ENCODE results near the gene RAB3C.

RAB3C gene

GRCh38 chr5:58834242-58835225 is 251.7 kb downstream of the RAB3C start:
- in situ Hi-C loops (cut with MboI; ENCODE audit: low sequenced_read_pairs): loop anchor here (25.0 kb wide), 1 partner anchor 322 kb away; no protein-coding TSS in a partner anchor
- H3K36me3 ChIP-seq (replicated peaks): no peaks in the 10 kb centered on the region

DNA sequence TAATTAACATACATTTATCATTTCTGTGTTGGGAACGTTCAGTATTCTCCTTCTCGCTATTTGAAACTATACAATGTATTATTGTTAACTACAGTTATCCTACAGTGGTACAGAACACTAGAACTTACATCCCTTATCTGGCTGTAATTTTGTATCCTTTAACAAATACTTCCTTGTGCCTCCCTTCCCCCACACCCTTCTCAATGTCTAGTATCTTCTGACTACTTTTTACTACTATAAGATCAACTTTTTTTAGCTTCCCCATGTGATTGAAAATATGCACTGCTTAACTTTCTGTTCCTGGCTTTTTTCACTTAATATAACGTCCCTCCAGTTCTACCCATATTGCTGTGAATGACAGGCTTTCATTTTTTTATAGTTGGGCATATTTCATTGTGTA is 253.5 kb downstream of the RAB3C start:
- no peak overlapping the region for H3K4me3 ChIP-seq
- in situ Hi-C loops (cut with MboI; ENCODE audit: low sequenced_read_pairs): loop anchor here (25.0 kb wide), 1 partner anchor 324 kb away; no protein-coding TSS in a partner anchor
- no peak for DNase-seq (ENCODE audit: low spot score in 2 of 2)

More at GRCh38 chr5:58834242-58835225, 251.7 kb downstream of the RAB3C start:
- H3K4me1 ChIP-seq: no peaks in the 10 kb centered on the region
- H3K4me3 ChIP-seq: no peak overlapping the region
- H3K27me3 ChIP-seq (ENCODE audit: low read depth): no peaks in the 10 kb centered on the region
- DNase-seq (ENCODE audit: low spot score in 2 of 2): no peak
- no peaks in the 10 kb centered on the region for H3K9me3 ChIP-seq

DNA sequence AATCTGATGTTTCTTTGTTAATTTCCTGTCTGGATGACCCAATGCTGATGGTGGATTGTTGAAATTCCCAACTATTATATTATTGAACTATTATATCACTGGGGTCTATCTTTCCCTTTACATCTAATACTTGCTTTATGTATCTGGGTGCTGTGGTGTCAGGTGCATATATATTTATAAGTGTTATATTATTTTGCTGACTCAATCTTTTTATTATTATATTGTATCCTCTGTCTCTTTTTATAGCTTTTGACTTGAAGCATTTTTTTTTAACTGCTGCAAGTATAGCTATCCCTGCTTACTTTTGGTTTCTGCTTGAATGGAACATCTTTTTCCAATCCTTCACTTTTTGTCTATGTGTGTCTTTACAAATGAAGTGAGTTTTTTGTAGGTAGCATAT is 255.9 kb downstream of the RAB3C start:
- no peak for DNase-seq (ENCODE audit: low spot score in 2 of 2)
- Histone ChIP-seq H3K9me3 (no peaks in the 10 kb centered on the region), H3K36me3 (replicated peaks) (no peaks in the 10 kb centered on the region), H3K4me3 (no peak overlapping the region), H3K4me1 (no peaks in the 10 kb centered on the region), H3K27me3 (ENCODE audit: low read depth) (no peaks in the 10 kb centered on the region)
- in situ Hi-C loops (cut with MboI; ENCODE audit: low sequenced_read_pairs): loop anchor here (25.0 kb wide), 1 partner anchor 326 kb away; no protein-coding TSS in a partner anchor

More for the DNA sequence above, 253.5 kb downstream of the RAB3C start:
- H3K36me3 ChIP-seq (replicated peaks): no peaks in the 10 kb centered on the region
- no peaks in the 10 kb centered on the region for H3K27me3 ChIP-seq (ENCODE audit: low read depth)
- no peaks in the 10 kb centered on the region for H3K4me1 ChIP-seq
- H3K9me3 ChIP-seq: no peaks in the 10 kb centered on the region

DNA sequence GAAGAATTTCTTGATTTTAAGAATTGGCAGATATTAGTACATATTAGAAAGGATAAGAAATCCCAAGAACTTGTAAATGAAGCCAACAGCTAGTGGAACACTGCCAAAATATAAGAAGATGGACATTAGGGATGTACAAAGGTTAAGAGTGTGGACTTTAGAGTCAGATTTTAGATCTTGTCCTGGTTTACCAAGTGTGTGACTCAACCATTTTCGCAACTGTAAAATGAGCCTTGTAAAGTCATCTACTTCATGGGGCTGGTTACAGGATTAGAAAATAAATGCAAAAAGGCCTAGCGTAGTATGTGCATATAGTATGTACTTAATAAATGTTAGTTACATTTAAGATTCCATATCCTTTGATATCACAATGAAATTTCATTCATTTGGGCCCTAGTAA is 260.0 kb downstream of the RAB3C start:
- H3K27me3 ChIP-seq (ENCODE audit: low read depth): no peaks in the 10 kb centered on the region
- no peak for DNase-seq (ENCODE audit: low spot score in 2 of 2)
- no peaks in the 10 kb centered on the region for H3K36me3 ChIP-seq (replicated peaks)
- H3K9me3 ChIP-seq: no peaks in the 10 kb centered on the region
- H3K4me1 ChIP-seq: no peaks in the 10 kb centered on the region
- in situ Hi-C loops (cut with MboI; ENCODE audit: low sequenced_read_pairs): loop anchor here (25.0 kb wide), 1 partner anchor 331 kb away; no protein-coding TSS in a partner anchor
- H3K4me3 ChIP-seq: no peak overlapping the region

- Histone ChIP-seq H3K4me3 (no peak overlapping the region), H3K36me3 (replicated peaks) (no peaks in the 10 kb centered on the region), H3K27me3 (ENCODE audit: low read depth) (no peaks in the 10 kb centered on the region), H3K9me3 (no peaks in the 10 kb centered on the region), H3K4me1 (no peaks in the 10 kb centered on the region)
- in situ Hi-C loops (cut with MboI; ENCODE audit: low sequenced_read_pairs): loop anchor here (25.0 kb wide), 1 partner anchor 332 kb away; no protein-coding TSS in a partner anchor
- DNase-seq (ENCODE audit: low spot score in 2 of 2): no peak
These were observed 261.5 kb downstream of the RAB3C start for GRCh38 chr5:58844395-58844794.

DNA sequence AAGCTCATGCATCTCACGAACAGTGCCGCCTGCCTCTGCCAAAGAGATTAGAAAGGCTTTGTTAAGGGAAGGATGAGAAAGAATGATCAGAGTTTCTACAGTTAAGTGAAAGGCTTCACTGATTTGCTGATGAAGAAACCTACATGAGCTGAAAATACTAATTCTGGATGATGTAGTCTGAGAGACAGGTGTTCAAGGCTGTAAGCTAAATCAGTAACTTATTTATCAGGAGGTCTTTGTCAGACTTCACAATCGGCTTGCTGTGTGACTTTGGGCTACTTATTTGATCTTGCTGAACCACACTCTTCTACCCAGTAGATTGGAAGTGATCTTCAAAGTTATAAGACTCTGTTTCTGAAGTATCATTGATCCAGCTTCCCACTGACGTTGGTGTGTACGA is 264.2 kb downstream of the RAB3C start:
- H3K4me3 ChIP-seq: no peak overlapping the region
- DNase-seq (ENCODE audit: low spot score in 2 of 2): no peak
- in situ Hi-C loops (cut with MboI; ENCODE audit: low sequenced_read_pairs): loop anchor here (25.0 kb wide), 1 partner anchor 335 kb away; no protein-coding TSS in a partner anchor
- no peaks in the 10 kb centered on the region for H3K9me3 ChIP-seq
- no peaks in the 10 kb centered on the region for H3K4me1 ChIP-seq
- no peaks in the 10 kb centered on the region for H3K27me3 ChIP-seq (ENCODE audit: low read depth)
- no peaks in the 10 kb centered on the region for H3K36me3 ChIP-seq (replicated peaks)

DNA sequence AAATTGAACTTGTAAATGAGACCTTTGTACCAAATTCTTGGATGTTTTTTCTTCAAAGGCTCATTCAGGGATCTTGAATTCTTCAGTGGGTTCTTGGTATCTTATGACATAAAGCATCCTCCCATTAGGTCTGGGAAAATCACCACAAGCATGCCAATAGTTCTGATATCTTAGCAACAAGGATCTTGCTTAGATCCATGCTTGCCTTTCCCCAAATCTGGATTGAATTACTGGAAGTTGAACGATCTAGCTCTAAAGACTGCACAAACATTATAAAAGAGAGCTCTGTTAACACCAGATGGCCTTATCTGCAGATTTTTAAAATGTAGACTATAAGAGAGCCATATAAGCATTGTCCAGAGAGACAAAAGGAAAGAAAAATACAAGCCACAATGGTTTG is 266.3 kb downstream of the RAB3C start:
- in situ Hi-C loops (cut with MboI; ENCODE audit: low sequenced_read_pairs): loop anchor here (25.0 kb wide), 1 partner anchor 337 kb away; no protein-coding TSS in a partner anchor
- DNase-seq (ENCODE audit: low spot score in 2 of 2): no peak

GRCh38 chr5:58849921-58850667 is 267.2 kb downstream of the RAB3C start:
- peak; percentile 26 to 34 for DNase-seq (ENCODE audit: low spot score in 2 of 2)

More for the DNA sequence above, 266.3 kb downstream of the RAB3C start:
- H3K36me3 ChIP-seq (replicated peaks): no peaks in the 10 kb centered on the region
- no peaks in the 10 kb centered on the region for H3K4me1 ChIP-seq
- H3K9me3 ChIP-seq: no peaks in the 10 kb centered on the region
- H3K27me3 ChIP-seq (ENCODE audit: low read depth): 0 out of 2 replicates have a peak, but pooled peaks cover 2% of the 10 kb centered on the region
- H3K4me3 ChIP-seq: no peak overlapping the region

GRCh38 chr5:58851153-58851552 is 268.3 kb downstream of the RAB3C start:
- in situ Hi-C loops (cut with MboI; ENCODE audit: low sequenced_read_pairs): no loop called here

More at GRCh38 chr5:58849921-58850667, 267.2 kb downstream of the RAB3C start:
- H3K36me3 ChIP-seq (replicated peaks): no peaks in the 10 kb centered on the region
- in situ Hi-C loops (cut with MboI; ENCODE audit: low sequenced_read_pairs): loop anchor here (25.0 kb wide), 1 partner anchor 338 kb away; no protein-coding TSS in a partner anchor
- H3K27me3 ChIP-seq (ENCODE audit: low read depth): 0 out of 2 replicates have a peak, but pooled peaks cover 2% of the 10 kb centered on the region
- H3K9me3 ChIP-seq: no peaks in the 10 kb centered on the region
- no peak overlapping the region for H3K4me3 ChIP-seq
- no peaks in the 10 kb centered on the region for H3K4me1 ChIP-seq

DNA sequence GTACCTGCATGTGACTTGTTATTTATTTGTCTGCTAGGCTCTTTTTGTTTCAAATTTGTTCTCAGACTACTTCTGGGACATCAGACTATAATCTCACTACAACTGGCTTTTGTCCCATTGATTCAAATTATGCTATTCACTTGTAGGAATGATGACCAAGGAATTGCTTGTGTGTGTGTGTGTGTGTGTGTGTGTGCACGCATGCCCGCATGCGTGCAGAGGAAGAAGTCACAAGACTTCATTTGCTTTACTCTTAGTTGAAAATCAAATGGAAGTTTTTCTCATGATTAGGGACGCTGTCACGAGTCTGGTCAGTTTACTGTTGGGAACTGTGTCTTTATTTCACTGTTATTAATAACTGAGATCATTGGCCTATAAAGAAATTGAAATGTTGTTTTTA is 268.7 kb downstream of the RAB3C start:
- in situ Hi-C loops (cut with MboI; ENCODE audit: low sequenced_read_pairs): no loop called here
- no peaks in the 10 kb centered on the region for H3K4me1 ChIP-seq
- no peaks in the 10 kb centered on the region for H3K9me3 ChIP-seq

More at GRCh38 chr5:58851153-58851552, 268.3 kb downstream of the RAB3C start:
- Histone ChIP-seq H3K27me3 (ENCODE audit: low read depth) (0 out of 2 replicates have a peak, but pooled peaks cover 2% of the 10 kb centered on the region), H3K4me3 (no peak overlapping the region), H3K4me1 (no peaks in the 10 kb centered on the region), H3K9me3 (no peaks in the 10 kb centered on the region), H3K36me3 (replicated peaks) (no peaks in the 10 kb centered on the region)
- no peak for DNase-seq (ENCODE audit: low spot score in 2 of 2)

DNA sequence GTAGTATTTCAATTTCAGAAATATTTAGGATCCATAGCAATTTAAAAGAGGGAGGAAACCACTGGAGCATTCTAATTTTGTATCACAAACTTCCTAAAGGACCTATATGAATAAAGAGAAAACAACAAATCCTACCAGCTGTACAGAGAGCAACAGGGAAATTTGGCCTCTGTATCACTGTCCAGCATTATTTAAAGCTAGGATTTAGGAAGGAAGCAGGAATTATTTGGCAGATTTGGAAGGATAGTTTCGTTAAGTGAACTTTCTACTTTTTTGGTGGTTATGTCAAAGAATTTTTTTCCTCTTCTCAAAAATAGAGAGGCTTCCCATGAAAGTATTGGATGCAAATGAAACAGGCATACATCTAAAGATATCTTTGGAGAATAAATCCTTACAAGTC is 269.7 kb downstream of the RAB3C start:
- DNase-seq (ENCODE audit: low spot score in 2 of 2): no peak
- Histone ChIP-seq H3K4me3 (no peak overlapping the region), H3K27me3 (ENCODE audit: low read depth) (0 out of 2 replicates have a peak, but pooled peaks cover 2% of the 10 kb centered on the region), H3K36me3 (replicated peaks) (no peaks in the 10 kb centered on the region), H3K4me1 (no peaks in the 10 kb centered on the region), H3K9me3 (no peaks in the 10 kb centered on the region)
- in situ Hi-C loops (cut with MboI; ENCODE audit: low sequenced_read_pairs): no loop called here

More for the DNA sequence above, 268.7 kb downstream of the RAB3C start:
- no peak for DNase-seq (ENCODE audit: low spot score in 2 of 2)
- Histone ChIP-seq H3K27me3 (ENCODE audit: low read depth) (0 out of 2 replicates have a peak, but pooled peaks cover 2% of the 10 kb centered on the region), H3K36me3 (replicated peaks) (no peaks in the 10 kb centered on the region), H3K4me3 (no peak overlapping the region)

DNA sequence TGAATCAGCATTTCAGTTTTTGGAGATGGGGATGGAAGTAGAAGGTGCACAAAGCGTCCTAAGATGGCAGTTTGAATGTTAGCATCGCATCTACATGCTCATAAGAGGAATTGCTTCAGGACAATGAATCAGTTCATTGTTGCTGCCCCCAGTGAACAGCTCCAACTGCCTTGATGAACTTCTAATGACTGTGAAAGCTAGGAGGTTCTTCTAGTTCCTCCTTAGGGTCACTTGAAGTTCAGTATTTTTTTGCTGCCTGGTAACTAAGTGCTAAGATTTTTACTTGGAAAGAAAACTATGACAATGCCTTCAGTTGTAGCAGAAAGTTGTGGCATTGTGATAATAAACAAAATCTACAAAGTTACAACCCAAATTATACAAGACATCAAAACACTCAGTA is 271.6 kb downstream of the RAB3C start:
- Histone ChIP-seq H3K4me3 (no peak overlapping the region), H3K9me3 (no peaks in the 10 kb centered on the region), H3K27me3 (ENCODE audit: low read depth) (0 out of 2 replicates have a peak, but pooled peaks cover 2% of the 10 kb centered on the region), H3K36me3 (replicated peaks) (no peaks in the 10 kb centered on the region), H3K4me1 (no peaks in the 10 kb centered on the region)
- in situ Hi-C loops (cut with MboI; ENCODE audit: low sequenced_read_pairs): no loop called here
- no peak for DNase-seq (ENCODE audit: low spot score in 2 of 2)

Measured in HAP-1 (cell line).